ENCODE measurements around the gene ADCYAP1R1.

The ADCYAP1R1 gene

DNA sequence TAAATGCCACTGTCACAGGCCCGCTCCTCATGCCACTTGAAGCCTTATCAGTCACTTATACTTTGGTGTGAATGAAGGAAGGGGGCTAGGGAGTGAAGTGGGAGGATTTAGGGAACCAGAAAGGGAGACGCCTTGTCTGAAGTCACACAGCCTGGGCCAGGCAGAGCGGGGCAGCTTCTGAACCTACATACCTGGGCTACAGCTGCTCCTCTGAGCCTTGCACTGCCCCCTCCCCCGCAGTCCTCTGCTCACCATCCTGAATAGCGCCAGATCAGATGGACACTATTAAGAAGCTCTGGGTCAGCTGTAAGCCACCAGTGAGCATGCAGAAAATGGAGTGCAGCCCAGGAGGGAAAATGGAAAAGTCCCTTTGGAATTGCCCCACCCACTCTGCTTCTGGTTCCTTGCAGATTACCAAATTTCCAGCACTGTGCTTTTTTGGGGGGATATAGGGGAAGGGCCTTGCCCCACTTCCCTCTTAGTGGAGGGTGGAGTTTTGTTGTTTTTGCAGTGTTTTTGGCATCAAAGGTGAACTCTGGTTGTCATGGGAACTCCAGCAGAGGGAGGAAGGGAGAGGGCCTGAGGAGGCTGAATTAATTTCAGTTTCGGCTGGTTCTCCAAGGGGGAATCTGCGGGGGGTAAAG lies 35.0 kb upstream of the ADCYAP1R1 start:
- TF ChIP-seq, protein P1, sequence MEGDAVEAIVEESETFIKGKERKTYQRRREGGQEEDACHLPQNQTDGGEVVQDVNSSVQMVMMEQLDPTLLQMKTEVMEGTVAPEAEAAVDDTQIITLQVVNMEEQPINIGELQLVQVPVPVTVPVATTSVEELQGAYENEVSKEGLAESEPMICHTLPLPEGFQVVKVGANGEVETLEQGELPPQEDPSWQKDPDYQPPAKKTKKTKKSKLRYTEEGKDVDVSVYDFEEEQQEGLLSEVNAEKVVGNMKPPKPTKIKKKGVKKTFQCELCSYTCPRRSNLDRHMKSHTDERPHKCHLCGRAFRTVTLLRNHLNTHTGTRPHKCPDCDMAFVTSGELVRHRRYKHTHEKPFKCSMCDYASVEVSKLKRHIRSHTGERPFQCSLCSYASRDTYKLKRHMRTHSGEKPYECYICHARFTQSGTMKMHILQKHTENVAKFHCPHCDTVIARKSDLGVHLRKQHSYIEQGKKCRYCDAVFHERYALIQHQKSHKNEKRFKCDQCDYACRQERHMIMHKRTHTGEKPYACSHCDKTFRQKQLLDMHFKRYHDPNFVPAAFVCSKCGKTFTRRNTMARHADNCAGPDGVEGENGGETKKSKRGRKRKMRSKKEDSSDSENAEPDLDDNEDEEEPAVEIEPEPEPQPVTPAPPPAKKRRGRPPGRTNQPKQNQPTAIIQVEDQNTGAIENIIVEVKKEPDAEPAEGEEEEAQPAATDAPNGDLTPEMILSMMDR (IDR thresholded peaks at IDR 0.05), result no peak

DNA sequence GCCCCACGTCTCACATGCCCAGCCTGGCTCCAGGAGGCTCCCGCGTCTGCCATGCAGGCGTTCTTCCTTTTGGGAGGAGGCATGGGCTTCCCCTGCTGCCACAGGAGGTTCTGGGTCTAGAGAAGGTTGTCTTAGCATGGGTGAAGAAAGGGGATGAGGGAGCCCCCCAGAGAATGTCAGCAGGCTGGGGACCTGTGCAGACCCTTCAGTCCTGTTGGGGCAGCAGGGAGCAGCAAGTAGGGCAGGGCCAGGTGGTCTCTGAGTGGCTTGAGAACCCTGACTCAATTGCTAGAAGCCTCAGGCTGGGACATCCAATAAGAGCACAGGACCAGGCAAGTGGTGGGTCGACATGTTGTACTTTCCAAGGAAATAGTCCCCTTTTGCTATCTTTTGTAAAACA lies 34.4 kb upstream of the ADCYAP1R1 start:
- TF ChIP-seq, protein P1 (IDR thresholded peaks at IDR 0.05), result no peak

DNA sequence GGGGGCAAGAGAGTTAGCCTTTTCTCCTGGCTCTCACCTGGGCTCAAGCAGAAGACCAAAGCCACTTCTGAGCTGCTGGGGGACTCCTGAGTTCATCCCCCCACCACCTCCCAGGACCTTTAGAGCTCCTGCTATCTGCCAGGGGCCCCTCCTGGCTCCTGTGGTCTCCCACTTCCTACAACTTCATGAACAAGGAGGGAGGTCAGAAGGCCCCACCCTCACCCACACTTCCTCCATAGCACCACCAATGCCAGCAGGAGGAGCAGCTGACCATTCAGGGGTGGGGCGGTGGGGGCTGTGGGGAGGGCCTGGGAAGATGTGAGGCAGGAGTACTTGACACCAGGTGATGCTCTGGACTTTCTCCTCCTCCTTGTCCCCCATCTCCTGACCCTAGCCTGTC lies 32.6 kb upstream of the ADCYAP1R1 start:
- TF ChIP-seq, protein P1 (IDR thresholded peaks at IDR 0.05), result no peak

DNA sequence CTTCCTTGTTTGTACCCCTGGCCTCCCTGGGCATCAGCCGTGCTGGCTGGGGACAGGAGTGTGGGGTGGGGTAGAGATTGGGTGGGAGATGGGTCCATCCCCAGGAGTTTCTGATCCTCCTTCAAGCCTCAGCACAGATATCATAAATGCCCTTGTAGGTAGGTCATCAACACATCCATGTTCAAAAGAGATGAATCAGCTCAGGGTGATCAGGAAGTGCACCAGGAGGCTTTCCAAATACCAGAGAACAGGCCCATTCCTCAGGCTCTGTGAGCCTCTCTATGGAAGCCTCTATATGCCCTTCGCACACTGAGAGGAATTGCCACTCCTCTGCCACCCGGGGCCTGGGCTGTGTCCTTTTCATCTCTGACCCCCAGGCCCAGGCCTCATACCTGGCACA lies 31.9 kb upstream of the ADCYAP1R1 start:
- TF ChIP-seq, protein P1 (IDR thresholded peaks at IDR 0.05), result no peak

DNA sequence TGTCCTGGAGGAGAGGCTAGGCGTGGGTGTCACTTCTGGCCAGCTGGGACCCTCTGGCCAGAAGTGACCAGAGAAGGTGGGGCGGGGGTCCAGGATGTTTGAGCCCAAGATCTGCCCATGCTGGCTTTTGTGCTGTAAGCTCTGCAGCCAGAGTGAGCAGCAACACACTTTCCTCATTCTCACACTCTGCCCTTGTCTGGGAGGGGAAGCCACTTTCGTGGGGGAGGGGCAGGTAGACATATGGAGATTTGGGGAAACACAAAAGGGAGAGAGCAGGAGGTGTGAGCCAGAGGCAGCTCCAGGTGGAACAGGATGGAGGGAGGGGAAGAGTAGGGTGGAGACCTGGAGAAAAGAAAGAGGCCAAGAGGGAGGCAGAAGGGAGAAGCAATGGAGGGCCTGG lies 31.5 kb upstream of the ADCYAP1R1 start:
- TF ChIP-seq, protein P1 (IDR thresholded peaks at IDR 0.05), result no peak

DNA sequence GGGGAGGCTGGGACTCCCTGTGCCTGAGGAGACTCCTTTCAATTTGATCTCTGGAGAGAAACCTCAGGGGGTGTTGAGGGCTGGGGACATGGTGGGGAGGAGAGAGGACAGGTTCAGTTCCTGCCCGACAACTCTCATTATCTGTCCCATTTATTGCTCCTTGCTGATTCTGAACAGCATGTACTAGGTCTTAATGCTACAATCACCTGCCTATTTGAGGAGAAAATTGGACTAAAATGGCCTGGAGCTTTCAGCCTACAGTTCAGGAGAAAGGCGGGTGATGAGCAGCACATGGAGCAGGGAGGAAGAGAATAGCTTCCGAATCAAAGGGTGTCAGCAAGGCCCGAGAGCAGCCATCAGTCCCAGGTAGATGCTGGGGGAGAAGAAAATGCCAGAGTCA lies 30.0 kb upstream of the ADCYAP1R1 start:
- TF ChIP-seq, protein P1 (IDR thresholded peaks at IDR 0.05), result no peak

DNA sequence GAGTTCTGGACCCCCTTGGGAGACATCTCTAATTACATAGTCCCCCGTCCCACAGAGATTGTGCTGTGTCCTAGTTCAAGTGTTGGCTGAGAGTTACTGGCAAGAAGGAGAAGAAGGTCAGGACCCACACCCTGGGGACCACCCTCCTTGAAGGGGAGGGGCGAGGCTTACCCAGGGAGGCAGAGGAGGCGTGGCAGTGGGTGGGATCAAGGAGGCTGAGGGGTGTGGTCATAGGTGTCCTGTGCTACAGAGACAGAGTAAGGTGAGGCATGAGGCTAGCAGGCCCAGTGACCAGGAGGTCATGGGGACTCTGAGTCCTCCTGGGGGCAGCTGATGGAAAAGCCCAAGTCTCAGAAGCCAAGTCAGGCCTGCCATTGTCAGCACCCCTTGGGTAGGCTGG lies 29.4 kb upstream of the ADCYAP1R1 start:
- TF ChIP-seq, protein P1 (IDR thresholded peaks at IDR 0.05), result no peak

DNA sequence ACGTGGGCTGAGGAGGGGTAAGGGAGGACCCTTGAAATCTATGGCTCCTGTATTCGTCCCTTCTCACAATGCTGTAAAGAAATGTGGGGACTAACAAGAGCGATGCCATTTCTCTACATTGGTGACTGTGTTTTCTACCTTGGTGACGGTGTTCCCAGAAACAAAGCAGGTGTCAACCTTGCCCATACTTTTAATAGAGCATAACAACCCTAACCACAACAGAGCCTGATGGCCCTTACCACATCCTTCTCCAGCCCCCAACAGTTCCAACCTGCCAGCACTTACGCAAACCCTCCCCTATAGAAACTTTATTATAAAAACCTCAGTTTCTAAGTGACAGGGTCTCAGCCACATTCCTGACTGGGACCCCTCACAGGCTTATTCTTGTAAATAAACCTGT lies 28.2 kb upstream of the ADCYAP1R1 start:
- TF ChIP-seq, protein P1 (IDR thresholded peaks at IDR 0.05), result no peak
